CD4-positive, alpha-beta T cell (primary cell): ENCODE data around the gene PIGM. TPM values are rescaled to one million over a fixed set of nuclear protein-coding genes. Genes with fewer than 3 reads are reported as not detected.

Experiments used
- ATAC-seq: fragments of 200-7000 bp; cut with Tn5 transposase; one replicate; pipeline ENCODE4 v1.10.0; 2022; ENCODE audit warnings: mild to moderate bottlenecking; ENCODE audit not compliant: poor library complexity
- CTCF ChIA-PET: fragments of 350-600 bp; sonication (Branson Sonifier 250); formaldehyde crosslinking; loops from one replicate; lab custom pipeline; 2021; ENCODE audit warnings: antibody characterized with exemption, inconsistent platforms; lab: Charles Lee
- POLR2A ChIA-PET: fragments of 350-600 bp; sonication (Branson Sonifier 250); formaldehyde crosslinking; loops from one replicate; lab custom pipeline; 2021; ENCODE audit warnings: antibody characterized with exemption, inconsistent platforms; lab: Charles Lee
- DNase-seq, 14 experiments: peaks; one replicate each; pipeline ENCODE4 v3.0.0-alpha.2; 2013 to 2020; ENCODE audit warnings: mixed read lengths in 2 of 14
- H3K27ac ChIP-seq, 2 donors: one replicate each; pipeline versions ENCODE4 v1.5.1 to v1.7.0; 2013; ENCODE audit warnings: low read length in 2 of 2, low read depth in 1 of 2, mild to moderate bottlenecking in 1 of 2
- H3K27me3 ChIP-seq, 2 experiments: 1 replicate in 1 of 2; 2 replicates in 1 of 2; pipeline versions ENCODE4 v1.6.1 to v1.7.0; 2013; ENCODE audit warnings: low read length in 2 of 2, control low read depth in 1 of 2, mild to moderate bottlenecking in 1 of 2, moderate library complexity in 1 of 2; ENCODE audit not compliant: insufficient read depth in 2 of 2, control insufficient read depth in 1 of 2
- H3K36me3 ChIP-seq: one replicate; pipeline ENCODE4 v1.6.1; 2013; ENCODE audit warnings: low read length, control low read depth; ENCODE audit not compliant: insufficient read depth
- H3K4me1 ChIP-seq: one replicate; pipeline ENCODE4 v1.6.1; 2013; ENCODE audit warnings: low read length, control low read depth; ENCODE audit not compliant: insufficient read depth
- H3K4me3 ChIP-seq: one replicate; pipeline ENCODE4 v1.5.1; 2013; ENCODE audit warnings: mild to moderate bottlenecking, low read length, moderate library complexity
- H3K9me3 ChIP-seq, 2 experiments: 1 replicate in 1 of 2; 2 replicates in 1 of 2; pipeline versions ENCODE4 v1.6.1 to v1.7.0; 2013; ENCODE audit warnings: low read length in 2 of 2, mild to moderate bottlenecking in 2 of 2, control low read depth in 1 of 2, moderate library complexity in 1 of 2; ENCODE audit not compliant: control insufficient read depth in 1 of 2, insufficient read depth in 1 of 2
- H3K27ac Mint-ChIP-seq: one replicate; pipeline ENCODE4 v1.8.0; 2020; ENCODE audit warnings: mixed read lengths
- H3K27me3 Mint-ChIP-seq: one replicate; pipeline ENCODE4 v1.8.0; 2021; ENCODE audit warnings: mixed read lengths
- H3K36me3 Mint-ChIP-seq: one replicate; pipeline ENCODE4 v1.8.0; 2021; ENCODE audit warnings: low read depth, mixed read lengths
- H3K4me1 Mint-ChIP-seq: one replicate; pipeline ENCODE4 v1.8.0; 2021; ENCODE audit warnings: low read depth, mixed read lengths
- H3K4me3 Mint-ChIP-seq: one replicate; pipeline ENCODE4 v1.8.0; 2020; ENCODE audit warnings: mild to moderate bottlenecking, mixed read lengths
- H3K9me3 Mint-ChIP-seq: one replicate; pipeline ENCODE4 v1.8.0; 2020; ENCODE audit warnings: mixed read lengths
- intact Hi-C, 2 experiments: fragments of 100-400 bp; cut with DNase I in 1 of 2; cut with micrococcal nuclease in 1 of 2; formaldehyde crosslinking; loops; one replicate each; pipeline versions ENCODE4 v1.15.1 to v1.9.0; 2023 to 2025; cut with DNase I, micrococcal nuclease
- total RNA-seq, 174 experiments: library from RNA in 2 of 174; stranded (reverse) in 2 of 174; gene quantifications; one replicate each; pipeline ENCODE4 v1.2.3 and lab custom pipeline; 2021 to 2026
- TF ChIP-seq, protein P1 (sequence below): fragments of 200-600 bp; IDR thresholded peaks from one replicate; pipeline ENCODE4 v1.8.0; 2022; ENCODE audit warnings: antibody characterized with exemption, mild to moderate bottlenecking

PIGM gene
- total RNA-seq, 2 experiments from 2014 or later, result 2.1 to 2.2 TPM

DNA sequence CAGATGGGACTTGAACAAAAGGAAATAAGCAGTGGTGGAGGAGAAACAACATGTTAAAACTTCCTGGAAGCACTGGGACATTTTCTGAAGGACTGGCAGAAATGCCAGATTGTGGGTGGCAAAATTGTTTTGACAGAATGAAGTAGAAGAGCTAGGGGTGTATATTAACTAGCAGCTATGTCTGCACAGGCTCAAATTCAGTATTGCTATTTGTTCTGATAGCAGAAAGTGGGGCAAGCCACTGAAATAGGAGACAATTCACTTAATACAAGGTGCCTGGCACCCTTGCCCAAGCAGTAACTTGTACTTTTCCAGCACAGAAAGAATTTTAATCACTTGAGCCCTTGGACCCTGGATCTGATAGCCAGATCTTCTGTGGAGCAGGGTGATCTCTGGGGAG is 11.8 kb upstream of the PIGM start:
- Mint-ChIP-seq H3K4me1 (peaks cover 11% of the 10 kb centered on the region), H3K27ac (no peak overlapping the region), H3K9me3 (no peaks in the 10 kb centered on the region), H3K4me3 (no peak overlapping the region), H3K27me3 (peaks cover 28% of the 10 kb centered on the region), H3K36me3 (no peaks in the 10 kb centered on the region)
- ChIA-PET CTCF (interaction anchor here (1.0 kb wide), 1 partner anchor 12 kb away, joined by 3 read pairs; no protein-coding TSS in a partner anchor), POLR2A (interaction anchor here (1.6 kb wide), 1 partner anchor 12 kb away, joined by 5 read pairs; the partner anchor contains the start of gene PIGM)
- Histone ChIP-seq H3K9me3 (no peaks in the 10 kb centered on the region), H3K36me3 (no peaks in the 10 kb centered on the region), H3K27me3 (peaks cover 0 to 2% of the 10 kb centered on the region in 2 experiments), H3K4me1 (peaks cover 10% of the 10 kb centered on the region), H3K27ac (no peak overlapping the region), H3K4me3 (no peak overlapping the region)
- no peak for DNase-seq
- intact Hi-C loops, result no loop called here
- TF ChIP-seq, protein P1, sequence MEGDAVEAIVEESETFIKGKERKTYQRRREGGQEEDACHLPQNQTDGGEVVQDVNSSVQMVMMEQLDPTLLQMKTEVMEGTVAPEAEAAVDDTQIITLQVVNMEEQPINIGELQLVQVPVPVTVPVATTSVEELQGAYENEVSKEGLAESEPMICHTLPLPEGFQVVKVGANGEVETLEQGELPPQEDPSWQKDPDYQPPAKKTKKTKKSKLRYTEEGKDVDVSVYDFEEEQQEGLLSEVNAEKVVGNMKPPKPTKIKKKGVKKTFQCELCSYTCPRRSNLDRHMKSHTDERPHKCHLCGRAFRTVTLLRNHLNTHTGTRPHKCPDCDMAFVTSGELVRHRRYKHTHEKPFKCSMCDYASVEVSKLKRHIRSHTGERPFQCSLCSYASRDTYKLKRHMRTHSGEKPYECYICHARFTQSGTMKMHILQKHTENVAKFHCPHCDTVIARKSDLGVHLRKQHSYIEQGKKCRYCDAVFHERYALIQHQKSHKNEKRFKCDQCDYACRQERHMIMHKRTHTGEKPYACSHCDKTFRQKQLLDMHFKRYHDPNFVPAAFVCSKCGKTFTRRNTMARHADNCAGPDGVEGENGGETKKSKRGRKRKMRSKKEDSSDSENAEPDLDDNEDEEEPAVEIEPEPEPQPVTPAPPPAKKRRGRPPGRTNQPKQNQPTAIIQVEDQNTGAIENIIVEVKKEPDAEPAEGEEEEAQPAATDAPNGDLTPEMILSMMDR, result no peak
- no peak for ATAC-seq

DNA sequence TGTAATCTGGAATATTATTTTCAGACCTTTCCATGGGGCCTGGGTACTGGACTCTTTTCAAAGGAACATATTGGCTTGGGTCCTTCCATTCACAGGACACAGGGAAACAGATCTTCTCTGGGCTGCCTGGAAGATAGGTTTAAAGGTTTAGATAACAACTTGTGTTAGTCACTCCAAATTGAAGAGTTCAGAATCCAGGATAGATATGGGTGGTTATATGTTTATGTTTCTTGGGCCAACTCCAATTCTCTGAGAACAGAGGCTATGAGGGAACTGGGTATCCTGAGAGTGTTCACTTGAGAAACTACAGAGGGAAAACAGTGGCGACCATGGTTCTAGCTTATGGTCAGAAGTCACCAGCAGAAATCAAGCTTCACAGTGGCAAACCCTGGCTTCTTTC is 8.7 kb upstream of the PIGM start:
- H3K4me1 ChIP-seq, result no peaks in the 10 kb centered on the region
- no peak overlapping the region for H3K4me3 ChIP-seq
- DNase-seq, result no peak
- no peaks in the 10 kb centered on the region for H3K27me3 ChIP-seq
- H3K9me3 ChIP-seq, result no peaks in the 10 kb centered on the region
- no peak overlapping the region for H3K27ac Mint-ChIP-seq
- no peaks in the 10 kb centered on the region for H3K36me3 ChIP-seq
- peaks cover 20% of the 10 kb centered on the region for H3K27me3 Mint-ChIP-seq
- ChIA-PET CTCF (interaction anchor here (0.9 kb wide), 1 partner anchor 34 kb away, joined by 3 read pairs; no protein-coding TSS in a partner anchor), POLR2A (interaction anchor here (0.8 kb wide), 1 partner anchor 9 kb away, joined by 3 read pairs; the partner anchor contains the start of gene PIGM)
- no peaks in the 10 kb centered on the region for H3K36me3 Mint-ChIP-seq
- H3K4me1 Mint-ChIP-seq, result no peaks in the 10 kb centered on the region
- H3K4me3 Mint-ChIP-seq, result no peak overlapping the region
- H3K27ac ChIP-seq, result no peak overlapping the region
- H3K9me3 Mint-ChIP-seq, result no peaks in the 10 kb centered on the region
- intact Hi-C loops, result no loop called here
- TF ChIP-seq, protein P1, result no peak
- no peak for ATAC-seq

DNA sequence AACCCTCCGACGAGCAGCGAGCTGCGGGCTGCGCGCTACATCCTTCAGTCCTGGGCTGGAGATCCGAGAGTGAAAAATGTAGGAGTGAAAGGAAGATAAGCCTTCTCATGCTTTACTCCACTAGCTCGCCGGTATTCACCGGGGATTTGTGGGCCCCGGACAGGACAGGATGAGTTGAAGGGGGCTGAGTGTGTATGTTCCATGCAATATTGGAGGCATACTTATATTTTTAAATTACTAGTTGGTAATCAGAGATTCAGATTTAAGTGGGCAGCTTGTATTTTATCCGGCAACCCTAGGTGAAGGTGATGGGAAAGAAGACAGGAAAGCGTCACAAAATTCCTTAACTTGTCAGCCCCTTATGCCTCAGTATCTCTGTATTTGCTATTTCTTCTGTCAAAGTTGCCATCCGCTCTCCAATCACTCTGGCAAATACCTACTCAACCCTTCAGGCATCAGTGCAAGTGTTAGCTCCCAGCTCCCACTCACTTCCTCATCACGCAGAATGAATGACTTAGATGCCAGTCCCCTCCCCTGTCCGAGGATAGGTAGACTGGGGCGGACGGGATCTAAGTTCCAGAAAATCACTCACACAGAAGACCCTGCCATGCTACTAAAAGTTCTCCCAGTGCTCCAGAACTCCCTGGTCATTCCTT is 503 bp upstream of the PIGM start:
- H3K4me3 Mint-ChIP-seq, result peak overlapping the region; percentile 98
- peak overlapping the region; percentile 89 for H3K4me3 ChIP-seq
- POLR2A ChIA-PET, result interaction anchor here (0.9 to 2.6 kb wide), 9 partner anchors 9 to 228 kb away, joined by 3 to 15 read pairs (median 4); partner anchors contain the start of genes IGSF8 and TAGLN2
- peak overlapping the region; percentile 94 for H3K27ac Mint-ChIP-seq
- no peak for ATAC-seq
- peaks cover 47% of the 10 kb centered on the region for H3K4me1 Mint-ChIP-seq
- no peaks in the 10 kb centered on the region for H3K27me3 ChIP-seq
- no peaks in the 10 kb centered on the region for H3K36me3 ChIP-seq
- no peaks in the 10 kb centered on the region for H3K9me3 Mint-ChIP-seq
- H3K9me3 ChIP-seq, result no peaks in the 10 kb centered on the region
- peaks cover 9% of the 10 kb centered on the region for H3K36me3 Mint-ChIP-seq
- CTCF ChIA-PET, result interaction anchor here (0.8 to 5.1 kb wide), 7 partner anchors 9 to 252 kb away, joined by 3 to 24 read pairs (median 5); partner anchors contain the start of gene DUSP23
- H3K27ac ChIP-seq, result peak overlapping the region; percentile 52 to 67
- no peaks in the 10 kb centered on the region for H3K27me3 Mint-ChIP-seq
- DNase-seq, result peak in 3 of 14 experiments; percentile 4 to 29 (median 26)
- TF ChIP-seq, protein P1, result no peak
- H3K4me1 ChIP-seq, result peaks cover 24% of the 10 kb centered on the region
- intact Hi-C loops, result loop anchor here in 1 of 2 experiments (1.0 to 5.0 kb wide), 4 partner anchors 65 to 1490 kb away; partner anchors contain the start of genes DUSP23, HSPA6, IGSF8 and TAGLN2
